Esophagus squamous epithelium (tissue), 5 donors: ENCODE results near the gene SYT8. TPM values are rescaled to one million over a fixed set of nuclear protein-coding genes. Genes with fewer than 3 reads are reported as not detected.
"Not testable (repeated sequence)": the region's sequence is repeated elsewhere in the genome, so short reads cannot be mapped to it uniquely, and the experiment has no call there.

Experiments used
- DNase-seq: peaks from one replicate; lab custom pipeline; 2025; lab: John Stamatoyannopoulos, UW
- H3K27ac ChIP-seq, 4 donors: fragments of 200-600 bp; sonication (generic); one replicate each; pipeline ENCODE4 v1.5.1; 2016 to 2019; ENCODE audit warnings: mild to moderate bottlenecking in 1 of 4
- H3K27me3 ChIP-seq, 4 donors: fragments of 200-600 bp; sonication (generic); 1 replicate in 3 of 4; 2 replicates in 1 of 4; pipeline versions ENCODE4 v1.5.1 to v1.6.0; 2017 to 2021; ENCODE audit warnings: antibody characterized with exemption in 1 of 4
- H3K36me3 ChIP-seq, 3 donors: fragments of 200-600 bp; sonication (generic); one replicate each; pipeline ENCODE4 v1.5.1; 2016 to 2019
- H3K4me1 ChIP-seq, 3 donors: fragments of 200-600 bp; sonication (generic); one replicate each; pipeline ENCODE4 v1.5.1; 2017 to 2019
- H3K4me3 ChIP-seq, 4 donors: fragments of 200-600 bp; sonication (generic); 1 replicate in 3 of 4; 2 replicates in 1 of 4; pipeline ENCODE4 v1.5.1; 2016 to 2019; ENCODE audit warnings: mild to moderate bottlenecking in 2 of 4, moderate library complexity in 1 of 4
- H3K9me3 ChIP-seq, 3 donors: fragments of 200-600 bp; sonication (generic); one replicate each; pipeline ENCODE4 v1.5.1; 2016 to 2019
- POLR2A ChIP-seq, 4 donors: fragments of 450-650 bp; IDR thresholded peaks; one replicate each; pipeline ENCODE4 v1.6.1; 2017; ENCODE audit warnings: antibody characterized with exemption in 4 of 4, mild to moderate bottlenecking in 4 of 4, moderate library complexity in 3 of 4
- WGBS, 2 donors: methylation state at CpG; one replicate each; pipeline ENCODE4 v1.1.5; 2018; 5-methylcytosine and 5-hydroxymethylcytosine counted together
- intact Hi-C: fragments of 100-400 bp; cut with DNase I; formaldehyde crosslinking; loops from one replicate; pipeline ENCODE4 v1.15.0; 2022
- total RNA-seq, 4 donors: library from RNA; depleted of rRNA; stranded (reverse); fragments of >200 nt; gene quantifications; one replicate each; pipeline ENCODE4 v1.1.0, GENCODE V29; 2016
- TF ChIP-seq, protein P1 (sequence below), 6 experiments: fragments of 450-650 bp in 4 of 6; fragments of 200-600 bp in 2 of 6; sonication (generic) in 2 of 6; IDR thresholded peaks; one replicate each; pipeline ENCODE4 v1.5.1; 2016 to 2019; ENCODE audit warnings: antibody characterized with exemption in 6 of 6, mild to moderate bottlenecking in 4 of 6, moderate library complexity in 4 of 6
- donor health status: DM: yes; HTN: yes; CAD: no.

Gene SYT8
- total RNA-seq, 4 donors from 2014 or later, result 28.7 to 110 (median 69.3) TPM

DNA sequence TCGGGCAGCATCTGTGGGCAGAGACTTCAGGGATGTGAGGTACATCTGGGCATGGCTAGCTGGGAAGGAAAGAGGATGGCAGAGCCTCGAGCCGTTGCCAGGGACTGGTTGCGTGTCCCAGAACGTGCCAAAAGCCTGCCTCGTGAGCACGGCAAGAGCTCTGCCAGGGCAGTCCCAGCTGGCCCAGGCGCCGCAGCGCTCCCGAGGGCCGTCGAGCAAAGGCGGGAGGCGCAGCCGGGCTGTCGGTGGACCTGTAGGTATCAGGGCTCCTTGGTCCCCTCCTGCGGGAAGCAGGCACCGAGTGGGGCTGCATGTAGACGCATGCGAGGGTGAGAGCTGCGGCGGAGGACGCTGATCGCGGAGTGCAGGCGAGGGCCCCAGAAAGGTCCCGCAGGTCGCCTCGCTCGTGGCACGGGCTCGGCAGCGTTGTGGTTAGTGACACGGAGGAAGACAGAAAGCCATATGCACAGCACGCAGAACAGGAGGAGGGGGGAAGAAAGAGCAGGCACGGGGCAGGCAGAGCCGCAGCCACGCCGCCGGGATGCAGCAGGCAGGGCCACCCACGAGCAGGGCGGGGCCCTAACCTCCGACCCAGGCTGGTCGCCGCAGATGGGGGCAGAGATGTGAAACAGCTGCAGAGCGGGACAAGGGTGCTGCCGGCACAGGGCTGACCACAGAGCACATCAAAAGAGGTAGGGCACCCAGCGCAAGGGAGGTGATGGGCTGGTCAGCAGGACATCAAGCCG is 36.1 kb downstream of the SYT8 start:
- H3K9me3 ChIP-seq, result no peaks in the 10 kb centered on the region
- peaks cover 34 to 96% (median 49%) of the 10 kb centered on the region in 3 donors for H3K4me1 ChIP-seq
- DNase-seq, result no peak
- WGBS, 2 donors, result 21 to 51% methylated on average over 24 to 44 of the region's 50 CpGs
- H3K4me3 ChIP-seq, result peak overlapping the region; percentile 28 to 51 (median 46)
- intact Hi-C loops, result no loop called here
- H3K36me3 ChIP-seq, result no peaks in the 10 kb centered on the region
- TF ChIP-seq POLR2A (IDR thresholded peaks at IDR 0.05), result no peak
- TF ChIP-seq, protein P1, sequence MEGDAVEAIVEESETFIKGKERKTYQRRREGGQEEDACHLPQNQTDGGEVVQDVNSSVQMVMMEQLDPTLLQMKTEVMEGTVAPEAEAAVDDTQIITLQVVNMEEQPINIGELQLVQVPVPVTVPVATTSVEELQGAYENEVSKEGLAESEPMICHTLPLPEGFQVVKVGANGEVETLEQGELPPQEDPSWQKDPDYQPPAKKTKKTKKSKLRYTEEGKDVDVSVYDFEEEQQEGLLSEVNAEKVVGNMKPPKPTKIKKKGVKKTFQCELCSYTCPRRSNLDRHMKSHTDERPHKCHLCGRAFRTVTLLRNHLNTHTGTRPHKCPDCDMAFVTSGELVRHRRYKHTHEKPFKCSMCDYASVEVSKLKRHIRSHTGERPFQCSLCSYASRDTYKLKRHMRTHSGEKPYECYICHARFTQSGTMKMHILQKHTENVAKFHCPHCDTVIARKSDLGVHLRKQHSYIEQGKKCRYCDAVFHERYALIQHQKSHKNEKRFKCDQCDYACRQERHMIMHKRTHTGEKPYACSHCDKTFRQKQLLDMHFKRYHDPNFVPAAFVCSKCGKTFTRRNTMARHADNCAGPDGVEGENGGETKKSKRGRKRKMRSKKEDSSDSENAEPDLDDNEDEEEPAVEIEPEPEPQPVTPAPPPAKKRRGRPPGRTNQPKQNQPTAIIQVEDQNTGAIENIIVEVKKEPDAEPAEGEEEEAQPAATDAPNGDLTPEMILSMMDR (IDR thresholded peaks at IDR 0.05), result no peak
- peaks cover 0 to 25% (median 0%) of the 10 kb centered on the region in 4 donors for H3K27me3 ChIP-seq
- H3K27ac ChIP-seq, result peak overlapping the region; percentile 68 to 91 (median 81)

DNA sequence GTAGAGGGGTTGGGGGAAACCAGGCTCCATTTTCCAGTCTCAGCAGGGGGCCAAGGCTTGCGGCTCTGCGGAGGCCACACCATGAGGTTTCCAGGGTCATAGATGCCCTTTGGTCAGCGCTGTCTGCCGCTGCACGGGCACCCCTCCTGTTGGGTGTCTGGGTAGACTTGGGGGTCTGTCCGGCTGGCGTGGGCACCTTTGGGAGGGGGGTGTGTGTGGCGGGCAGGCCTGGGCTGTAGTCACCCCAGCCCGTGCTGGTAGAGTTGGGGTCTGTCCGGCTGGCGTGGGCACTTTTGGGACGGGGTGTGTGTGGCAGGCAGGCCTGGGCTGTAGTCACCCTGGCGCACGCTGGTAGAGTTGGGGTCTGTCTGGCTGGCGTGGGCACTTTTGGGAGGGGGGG is 36.7 kb downstream of the SYT8 start:
- H3K4me3 ChIP-seq, result peak overlapping the region; percentile 28 to 51 (median 46)
- intact Hi-C loops, result no loop called here
- DNase-seq, result no peak
- H3K27ac ChIP-seq, result peak overlapping the region; percentile 68 to 91 (median 81)
- H3K27me3 ChIP-seq, result peaks cover 0 to 25% (median 0%) of the 10 kb centered on the region in 4 donors
- TF ChIP-seq, protein P1 (IDR thresholded peaks at IDR 0.05), result no peak
- no peak for TF ChIP-seq POLR2A (IDR thresholded peaks at IDR 0.05)
- no peaks in the 10 kb centered on the region for H3K9me3 ChIP-seq
- no peaks in the 10 kb centered on the region for H3K36me3 ChIP-seq
- H3K4me1 ChIP-seq, result peaks cover 41 to 96% (median 52%) of the 10 kb centered on the region in 3 donors
- WGBS, 2 donors, result no CpG with 5 or more reads among the region's 15 CpGs

DNA sequence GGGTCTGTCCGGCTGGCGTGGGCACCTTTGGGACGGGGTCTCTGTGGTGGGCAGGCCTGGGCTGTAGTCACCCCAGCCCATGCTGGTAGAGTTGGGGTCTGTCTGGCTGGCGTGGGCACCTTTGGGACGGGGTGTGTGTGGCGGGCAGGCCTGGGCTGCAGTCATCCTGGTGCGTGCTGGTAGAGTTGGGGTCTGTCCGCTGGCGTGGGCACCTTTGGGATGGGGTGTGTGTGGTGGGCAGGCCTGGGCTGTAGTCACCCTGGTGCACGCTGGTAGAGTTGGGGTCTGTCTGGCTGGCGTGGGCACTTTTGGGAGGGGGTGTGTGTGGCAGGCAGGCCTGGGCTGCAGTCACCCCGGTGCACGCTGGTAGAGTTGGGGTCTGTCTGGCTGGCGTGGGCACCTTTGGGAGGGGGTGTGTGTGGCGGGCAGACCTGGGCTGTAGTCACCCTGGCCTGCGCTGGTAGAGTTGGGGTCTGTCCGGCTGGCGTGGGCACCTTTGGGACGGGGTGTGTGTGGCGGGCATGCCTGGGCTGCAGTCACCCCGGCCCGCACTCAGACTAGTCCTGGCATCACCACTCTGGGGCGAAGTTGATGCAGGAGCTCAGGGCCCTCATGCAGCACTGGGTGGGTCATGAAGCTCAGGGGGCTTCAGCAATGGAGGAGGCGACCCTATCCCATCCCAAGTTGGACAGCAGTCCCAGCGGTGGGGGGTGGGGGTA is 37.6 kb downstream of the SYT8 start:
- peak overlapping the region; percentile 68 to 91 (median 81) for H3K27ac ChIP-seq

DNA sequence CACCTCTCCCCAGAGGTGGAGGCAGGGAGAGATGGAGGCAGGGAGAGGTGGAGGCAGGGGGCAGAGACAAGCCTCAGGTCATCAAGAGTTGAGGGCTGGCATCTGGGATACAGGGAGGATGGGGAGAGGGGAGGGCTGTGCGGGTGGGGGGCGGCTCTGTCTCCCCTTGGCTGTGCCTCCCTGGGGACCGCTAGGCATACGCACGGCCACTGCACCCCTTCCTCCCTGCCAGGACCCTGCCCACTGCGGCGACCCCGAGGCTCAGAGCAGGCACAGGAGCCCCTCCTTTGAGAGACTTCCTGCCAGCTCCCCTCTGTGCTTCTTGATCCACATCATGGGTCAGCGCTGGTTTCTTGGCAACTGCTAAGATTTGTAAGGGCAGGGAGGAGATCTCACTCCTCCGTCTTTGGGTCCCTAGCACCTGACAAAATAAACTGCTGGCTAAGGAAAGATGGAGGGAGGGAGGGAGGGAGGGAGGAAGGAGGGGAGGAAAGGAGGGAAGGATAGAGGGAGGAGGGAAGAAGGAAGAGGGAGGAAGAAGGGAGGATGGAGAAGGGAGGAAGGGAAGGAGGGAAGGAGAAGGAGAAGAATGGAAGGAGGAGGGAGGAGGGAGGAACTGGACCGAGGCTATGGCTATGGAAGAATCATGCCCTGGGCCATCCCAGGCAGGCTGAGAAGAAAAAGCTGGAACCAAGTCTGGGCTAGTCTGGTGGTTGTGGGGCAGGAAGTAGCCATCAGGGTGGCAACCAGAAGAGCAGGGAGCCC is 38.4 kb downstream of the SYT8 start:
- H3K4me3 ChIP-seq, result peak overlapping the region in 3 of 4 donors; percentile 42 to 51 (median 50)

More for the DNA sequence above, 37.6 kb downstream of the SYT8 start:
- Histone ChIP-seq H3K4me3 (peak overlapping the region; percentile 28 to 51 (median 46)), H3K4me1 (peaks cover 47 to 96% (median 58%) of the 10 kb centered on the region in 3 donors), H3K9me3 (no peaks in the 10 kb centered on the region), H3K36me3 (no peaks in the 10 kb centered on the region), H3K27me3 (peaks cover 0 to 25% (median 0%) of the 10 kb centered on the region in 4 donors)
- TF ChIP-seq, protein P1 (IDR thresholded peaks at IDR 0.05), result no peak
- no peak for TF ChIP-seq POLR2A (IDR thresholded peaks at IDR 0.05)
- WGBS, 2 donors, result 51% methylated on average over 7 of the region's 25 CpGs; no CpG with 5 or more reads in 1 of the 2 donors
- intact Hi-C loops, result no loop called here
- DNase-seq, result no peak

DNA sequence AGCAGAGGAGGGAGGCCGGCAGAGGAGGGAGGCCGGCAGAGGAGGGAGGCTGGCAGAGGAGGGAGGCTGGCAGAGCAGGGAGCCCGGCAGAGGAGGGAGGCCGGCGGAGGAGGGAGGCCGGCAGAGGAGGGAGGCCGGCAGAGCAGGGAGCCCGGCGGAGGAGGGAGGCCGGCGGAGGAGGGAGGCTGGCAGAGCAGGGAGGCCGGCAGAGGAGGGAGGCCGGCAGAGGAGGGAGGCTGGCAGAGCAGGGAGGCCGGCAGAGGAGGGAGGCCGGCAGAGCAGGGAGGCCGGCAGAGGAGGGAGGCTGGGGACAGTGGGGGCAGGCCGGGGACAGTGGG is 39.0 kb downstream of the SYT8 start:
- intact Hi-C loops, DNase-seq, H3K9me3 ChIP-seq, H3K36me3 ChIP-seq: not testable (repeated sequence)
- Histone ChIP-seq H3K27ac (peak overlapping the region; percentile 68 to 91 (median 81)), H3K4me1 (peaks cover 60 to 96% (median 65%) of the 10 kb centered on the region in 3 donors), H3K27me3 (peaks cover 0 to 25% (median 0%) of the 10 kb centered on the region in 4 donors), H3K4me3 (peak overlapping the region in 2 of 4 donors; percentile 42 to 50)
- WGBS, 2 donors, result 39 to 58% methylated on average over 13 to 15 of the region's 17 CpGs

More for the DNA sequence above, 38.4 kb downstream of the SYT8 start:
- TF ChIP-seq, protein P1 (IDR thresholded peaks at IDR 0.05), result no peak
- TF ChIP-seq POLR2A (IDR thresholded peaks at IDR 0.05), result no peak
- H3K4me1 ChIP-seq, result peaks cover 55 to 96% (median 66%) of the 10 kb centered on the region in 3 donors
- DNase-seq, result no peak
- 15 to 27% methylated on average over 2 to 3 of the region's 11 CpGs for WGBS, 2 donors
- no peaks in the 10 kb centered on the region for H3K36me3 ChIP-seq
- intact Hi-C loops, result no loop called here
- H3K27ac ChIP-seq, result peak overlapping the region; percentile 68 to 91 (median 81)
- no peaks in the 10 kb centered on the region for H3K9me3 ChIP-seq
- peaks cover 0 to 25% (median 0%) of the 10 kb centered on the region in 4 donors for H3K27me3 ChIP-seq

DNA sequence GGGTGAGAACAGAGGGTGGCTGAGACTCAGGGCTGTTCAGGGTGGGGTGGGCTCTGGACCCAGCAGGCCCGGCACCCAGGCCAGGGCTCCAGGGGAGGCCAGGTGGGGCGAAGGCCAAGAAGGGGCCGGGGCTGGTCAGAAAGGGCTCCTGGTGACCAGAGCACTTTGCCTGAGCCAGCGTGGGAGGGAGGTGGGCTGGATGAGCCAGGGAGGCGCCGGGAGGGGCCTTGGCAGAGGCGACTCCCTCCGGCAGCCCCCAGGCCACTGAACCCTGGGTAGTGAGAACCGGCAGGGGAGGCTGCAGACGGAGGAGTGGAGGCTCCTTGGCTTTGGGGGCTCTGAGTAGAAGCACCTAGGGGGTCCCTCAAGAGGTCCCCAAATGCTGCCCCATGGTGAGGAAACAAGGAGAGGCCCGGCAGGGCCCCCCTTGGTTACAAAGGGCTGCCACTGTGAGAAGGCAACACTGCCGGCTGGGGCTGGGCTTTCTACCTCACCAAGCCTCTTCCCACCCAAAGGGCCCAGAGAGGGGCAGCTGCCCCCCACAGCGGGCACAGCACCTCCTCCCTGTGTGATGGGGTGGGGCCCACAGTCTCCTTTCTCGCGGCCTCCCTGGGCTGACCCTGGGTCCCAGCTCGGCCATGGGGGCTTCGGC is 39.8 kb downstream of the SYT8 start:
- Histone ChIP-seq H3K4me1 (peaks cover 61 to 96% (median 65%) of the 10 kb centered on the region in 3 donors), H3K27ac (peak overlapping the region; percentile 84 to 91 (median 87)), H3K4me3 (peak overlapping the region in 3 of 4 donors; percentile 23 to 33 (median 28)), H3K27me3 (peaks cover 0 to 23% (median 0%) of the 10 kb centered on the region in 4 donors)
- H3K9me3 ChIP-seq, intact Hi-C loops, H3K36me3 ChIP-seq, DNase-seq: not testable (repeated sequence)
- WGBS, 2 donors, result 40 to 74% methylated on average over 7 to 12 of the region's 17 CpGs
